ENCODE data around the gene ZNF217.
"Not testable (repeated sequence)": the region's sequence is repeated elsewhere in the genome, so short reads cannot be mapped to it uniquely, and the experiment has no call there.

Gene ZNF217

GRCh38 chr20:53562104-53562764 lies 31.4 kb downstream of the ZNF217 start:
- H3K4me3 Mint-ChIP-seq; ATAC-seq (ENCODE audit: low read depth); H3K4me1 Mint-ChIP-seq; DNase-seq (ENCODE audit: low spot score in 2 of 2); H3K27me3 Mint-ChIP-seq; H3K9me3 Mint-ChIP-seq; H3K27ac Mint-ChIP-seq: not testable (repeated sequence)
- H3K36me3 Mint-ChIP-seq, result peaks cover 15% of the 10 kb centered on the region

GRCh38 chr20:53561505-53561904 lies 32.1 kb downstream of the ZNF217 start:
- no peak overlapping the region for H3K4me3 Mint-ChIP-seq
- H3K27ac Mint-ChIP-seq, result no peak overlapping the region
- DNase-seq (ENCODE audit: low spot score in 2 of 2) (no peak), ATAC-seq (ENCODE audit: low read depth) (no peak)
- no peaks in the 10 kb centered on the region for H3K9me3 Mint-ChIP-seq
- peaks cover 15% of the 10 kb centered on the region for H3K36me3 Mint-ChIP-seq
- H3K4me1 Mint-ChIP-seq, result no peaks in the 10 kb centered on the region
- no peaks in the 10 kb centered on the region for H3K27me3 Mint-ChIP-seq

GRCh38 chr20:53559816-53560215 lies 33.8 kb downstream of the ZNF217 start:
- H3K4me1 Mint-ChIP-seq, result peaks cover 2% of the 10 kb centered on the region
- H3K27me3 Mint-ChIP-seq, result no peaks in the 10 kb centered on the region
- H3K27ac Mint-ChIP-seq, result no peak overlapping the region
- ATAC-seq (ENCODE audit: low read depth), result no peak
- H3K4me3 Mint-ChIP-seq, result no peak overlapping the region
- DNase-seq (ENCODE audit: low spot score in 2 of 2), result no peak
- H3K36me3 Mint-ChIP-seq, result peaks cover 8% of the 10 kb centered on the region
- H3K9me3 Mint-ChIP-seq, result no peaks in the 10 kb centered on the region

GRCh38 chr20:53557130-53557529 lies 36.5 kb downstream of the ZNF217 start:
- no peak for DNase-seq (ENCODE audit: low spot score in 2 of 2)
- peaks cover 8% of the 10 kb centered on the region for H3K36me3 Mint-ChIP-seq

GRCh38 chr20:53556267-53556897 lies 37.3 kb downstream of the ZNF217 start:
- H3K27ac Mint-ChIP-seq, result no peak overlapping the region
- no peaks in the 10 kb centered on the region for H3K27me3 Mint-ChIP-seq

More at GRCh38 chr20:53557130-53557529, 36.5 kb downstream of the ZNF217 start:
- Mint-ChIP-seq H3K9me3 (no peaks in the 10 kb centered on the region), H3K4me3 (no peak overlapping the region), H3K27me3 (no peaks in the 10 kb centered on the region), H3K27ac (no peak overlapping the region), H3K4me1 (peaks cover 2% of the 10 kb centered on the region)
- no peak for ATAC-seq (ENCODE audit: low read depth)

GRCh38 chr20:53555816-53556215 lies 37.8 kb downstream of the ZNF217 start:
- Mint-ChIP-seq H3K9me3 (no peaks in the 10 kb centered on the region), H3K4me3 (no peak overlapping the region), H3K27me3 (no peaks in the 10 kb centered on the region), H3K36me3 (peaks cover 8% of the 10 kb centered on the region), H3K27ac (no peak overlapping the region), H3K4me1 (peaks cover 2% of the 10 kb centered on the region)
- DNase-seq (ENCODE audit: low spot score in 2 of 2) (no peak), ATAC-seq (ENCODE audit: low read depth) (no peak)

More at GRCh38 chr20:53556267-53556897, 37.3 kb downstream of the ZNF217 start:
- ATAC-seq (ENCODE audit: low read depth) (no peak), DNase-seq (ENCODE audit: low spot score in 2 of 2) (no peak)
- Mint-ChIP-seq H3K36me3 (peaks cover 8% of the 10 kb centered on the region), H3K4me3 (no peak overlapping the region), H3K9me3 (no peaks in the 10 kb centered on the region), H3K4me1 (peaks cover 2% of the 10 kb centered on the region)

- DNase-seq (ENCODE audit: low spot score in 2 of 2), result no peak
- no peak for ATAC-seq (ENCODE audit: low read depth)
- peaks cover 2% of the 10 kb centered on the region for H3K4me1 Mint-ChIP-seq
- H3K36me3 Mint-ChIP-seq, result peaks cover under 1% of the 10 kb centered on the region
- no peaks in the 10 kb centered on the region for H3K9me3 Mint-ChIP-seq
- H3K4me3 Mint-ChIP-seq, result no peak overlapping the region
- H3K27me3 Mint-ChIP-seq, result no peaks in the 10 kb centered on the region
- no peak overlapping the region for H3K27ac Mint-ChIP-seq
These were observed 38.6 kb downstream of the ZNF217 start for GRCh38 chr20:53555081-53555480.

- H3K4me1 Mint-ChIP-seq; H3K36me3 Mint-ChIP-seq; H3K27me3 Mint-ChIP-seq; H3K4me3 Mint-ChIP-seq; ATAC-seq (ENCODE audit: low read depth); DNase-seq (ENCODE audit: low spot score in 2 of 2); H3K27ac Mint-ChIP-seq; H3K9me3 Mint-ChIP-seq: not testable (repeated sequence)
These were observed 41.1 kb downstream of the ZNF217 start for GRCh38 chr20:53552572-53552893.

GRCh38 chr20:53551719-53552571 lies 41.7 kb downstream of the ZNF217 start:
- not testable (repeated sequence) for H3K9me3 Mint-ChIP-seq; ATAC-seq (ENCODE audit: low read depth)

GRCh38 chr20:53550280-53551187 lies 43.1 kb downstream of the ZNF217 start:
- H3K4me1 Mint-ChIP-seq, result peaks cover 2% of the 10 kb centered on the region
- H3K27ac Mint-ChIP-seq, result no peak overlapping the region
- no peaks in the 10 kb centered on the region for H3K27me3 Mint-ChIP-seq
- H3K36me3 Mint-ChIP-seq, result no peaks in the 10 kb centered on the region
- DNase-seq (ENCODE audit: low spot score in 2 of 2), result no peak
- ATAC-seq (ENCODE audit: low read depth), result no peak
- no peaks in the 10 kb centered on the region for H3K9me3 Mint-ChIP-seq
- H3K4me3 Mint-ChIP-seq, result no peak overlapping the region

More at GRCh38 chr20:53551719-53552571, 41.7 kb downstream of the ZNF217 start:
- not testable (repeated sequence) for DNase-seq (ENCODE audit: low spot score in 2 of 2); H3K27ac Mint-ChIP-seq; H3K4me1 Mint-ChIP-seq; H3K4me3 Mint-ChIP-seq; H3K27me3 Mint-ChIP-seq; H3K36me3 Mint-ChIP-seq

- ATAC-seq (ENCODE audit: low read depth) (no peak), DNase-seq (ENCODE audit: low spot score in 2 of 2) (peak in 1 of 2 donors; percentile 11)
- no peaks in the 10 kb centered on the region for H3K36me3 Mint-ChIP-seq
- no peaks in the 10 kb centered on the region for H3K27me3 Mint-ChIP-seq
- no peak overlapping the region for H3K27ac Mint-ChIP-seq
- no peaks in the 10 kb centered on the region for H3K9me3 Mint-ChIP-seq
- H3K4me1 Mint-ChIP-seq, result no peaks in the 10 kb centered on the region
- no peak overlapping the region for H3K4me3 Mint-ChIP-seq
These were observed 45.9 kb downstream of the ZNF217 start for GRCh38 chr20:53547664-53548239.

- ATAC-seq (ENCODE audit: low read depth) (no peak), DNase-seq (ENCODE audit: low spot score in 2 of 2) (no peak)
- Mint-ChIP-seq H3K9me3 (no peaks in the 10 kb centered on the region), H3K4me3 (no peak overlapping the region), H3K27ac (no peak overlapping the region), H3K27me3 (peaks cover 3% of the 10 kb centered on the region), H3K36me3 (no peaks in the 10 kb centered on the region), H3K4me1 (no peaks in the 10 kb centered on the region)
These were observed 54.1 kb downstream of the ZNF217 start for GRCh38 chr20:53539516-53539915.

GRCh38 chr20:53536382-53536781 lies 57.3 kb downstream of the ZNF217 start:
- H3K27ac Mint-ChIP-seq; DNase-seq (ENCODE audit: low spot score in 2 of 2); H3K4me1 Mint-ChIP-seq; H3K4me3 Mint-ChIP-seq; H3K27me3 Mint-ChIP-seq; ATAC-seq (ENCODE audit: low read depth); H3K9me3 Mint-ChIP-seq; H3K36me3 Mint-ChIP-seq: not testable (repeated sequence)
